Measurements from ENCODE around the gene SIL1. TPM values are rescaled to one million over a fixed set of nuclear protein-coding genes. Genes with fewer than 3 reads are reported as not detected.

SIL1 gene
- total and polyA plus RNA-seq, 9 of the 15 experiments (the other 6 are each of a cell fraction or from before 2014, with no cell fraction given) = 1.3 to 30.5 (median 18.1) TPM

GRCh38 chr5:138963763-138964371 lies 234.3 kb downstream of the SIL1 start:
- H3K4me3 ChIP-seq = no peak overlapping the region
- no peak overlapping the region for H3K27ac ChIP-seq (ENCODE audit: extremely low read depth, low read depth, low read length)
- intact Hi-C loops (cut with micrococcal nuclease) = no loop called here
- FAIRE-seq (no peak), DNase-seq (ENCODE audit: extremely low read depth in 1 of 4, low spot score in 3 of 4) (no peak), ATAC-seq (no peak)
- H3K9me3 ChIP-seq (replicated peaks; ENCODE audit: control insufficient read depth, insufficient read depth, low read depth, low read length) = no peaks in the 10 kb centered on the region
- BruUV-seq (replicated peaks) = no TSS peak
- no peak overlapping the region for H2AFZ ChIP-seq (ENCODE audit: low read depth, low read length)
- H3K27me3 ChIP-seq (ENCODE audit: control insufficient read depth in 2 of 2, insufficient read depth in 2 of 2, low read length in 2 of 2) = no peaks in the 10 kb centered on the region
- in situ Hi-C loops (cut with MboI) = no loop called here
- no peaks in the 10 kb centered on the region for H3K79me2 ChIP-seq (ENCODE audit: control insufficient read depth, insufficient read depth, low read length)
- H4K20me1 ChIP-seq (replicated peaks; ENCODE audit: control insufficient read depth, insufficient read depth, low read length) = peaks cover 4% of the 10 kb centered on the region; the same call in 1 of the 2 replicates
- ChIA-PET CTCF (ENCODE audit: low intra/inter-chr PET ratio) (no interaction called here), POLR2A (interaction anchor here (0.6 to 1.0 kb wide), 2 partner anchors 8 to 59 kb away, joined by 3 to 4 read pairs; no protein-coding TSS in a partner anchor)
- WGBS (ENCODE audit: insufficient coverage, low coverage, missing lambda C conversion rate) = 67% methylated on average over 13 of the region's 13 CpGs
- no peaks in the 10 kb centered on the region for H3K36me3 ChIP-seq (ENCODE audit: control insufficient read depth, insufficient read depth, low read length)
- H3K4me1 ChIP-seq (replicated peaks in 1 of 2; ENCODE audit: control insufficient read depth in 2 of 2, insufficient read depth in 2 of 2, low read length in 2 of 2) = no peaks in the 10 kb centered on the region
- TF ChIP-seq PBX2 (CRISPR knock-in tag; IDR thresholded peaks at IDR 0.05; ENCODE audit: low read depth) (no peak), PBX2 (tag; conservative IDR thresholded peaks at IDR 0.05; ENCODE audit: low read depth) (peak; percentile 72), MEIS2 (IDR thresholded peaks at IDR 0.05; ENCODE audit: partially characterized antibody) (peak; percentile 39), ZBTB7A (IDR thresholded peaks at IDR 0.05; ENCODE audit: borderline replicate concordance, control insufficient read depth, low read depth, low read length) (no peak)
- no peak overlapping the region for H3K4me2 ChIP-seq (ENCODE audit: insufficient read depth, low read length)
- no peak overlapping the region for H3K9ac ChIP-seq (ENCODE audit: insufficient read depth in 1 of 2, low read depth in 2 of 2, low read length in 2 of 2)
- no peaks in the 10 kb centered on the region for H3K9me1 ChIP-seq (ENCODE audit: control insufficient read depth, insufficient read depth, low read length)
